Left ventricle myocardium inferior (tissue), 1 donor: ENCODE results near the gene CDKN2B-AS1. TPM values are rescaled to one million over a fixed set of nuclear protein-coding genes. Genes with fewer than 3 reads are reported as not detected.

Source experiments
- DNase-seq: peaks from one replicate; pipeline ENCODE4 v3.0.0-alpha.2; 2020
- H3K27ac ChIP-seq: fragments of 200-600 bp; replicated peaks from 2 replicates; pipeline ENCODE4 v1.8.0; 2021
- H3K27me3 ChIP-seq: fragments of 200-600 bp; 2 replicates; pipeline ENCODE4 v1.8.0; 2021; ENCODE audit warnings: low read depth
- H3K36me3 ChIP-seq: fragments of 200-600 bp; 2 replicates; pipeline ENCODE4 v1.8.0; 2021
- H3K4me1 ChIP-seq: fragments of 200-600 bp; 2 replicates; pipeline ENCODE4 v1.8.0; 2021
- H3K4me3 ChIP-seq: fragments of 200-600 bp; 2 replicates; pipeline ENCODE4 v1.8.0; 2021; ENCODE audit warnings: mild to moderate bottlenecking, moderate library complexity
- H3K9me3 ChIP-seq: fragments of 200-600 bp; replicated peaks from 2 replicates; pipeline ENCODE4 v1.8.0; 2021
- intact Hi-C: fragments of 100-400 bp; cut with micrococcal nuclease; formaldehyde crosslinking; loops from one replicate; pipeline ENCODE4 v1.11.0; 2022
- total RNA-seq: library from RNA; stranded (reverse); fragmentation: NEBNext Ultra II Directional; extraction: Animal tissue kit (Norgen Biotek cat#: 25700); gene quantifications from one replicate; pipeline ENCODE4 v1.2.1, GENCODE V29; 2021
- TF ChIP-seq, protein P1 (sequence below): fragments of 200-600 bp; IDR thresholded peaks from 2 replicates; pipeline ENCODE4 v1.8.0; 2021; ENCODE audit warnings: antibody characterized with exemption, mild to moderate bottlenecking, borderline replicate concordance
- donor health status: DM: no; HTN: yes; CAD: no; lungs with severe emphysema.

CDKN2B-AS1 gene
- total RNA-seq, 1 donor from 2014 or later, result 0.30 TPM

DNA sequence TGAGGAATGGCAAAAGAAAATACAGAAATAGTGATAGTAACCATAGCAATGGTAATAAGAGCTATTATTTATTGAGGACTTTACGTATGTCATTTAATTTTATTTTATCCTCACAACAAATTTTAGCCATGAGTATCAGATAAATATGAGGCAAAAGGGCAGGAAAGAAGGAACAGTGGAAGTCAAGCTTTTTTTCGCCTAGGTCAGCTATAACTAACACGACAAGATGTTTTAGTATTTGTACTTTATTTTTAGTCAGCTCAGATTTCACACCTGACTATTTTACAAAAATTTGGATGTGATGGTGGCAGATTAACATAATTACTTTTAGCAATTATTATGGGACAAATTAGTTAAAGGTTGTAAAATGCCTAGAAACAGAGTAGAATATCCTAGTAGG lies 49.3 kb downstream of the CDKN2B-AS1 start:
- Histone ChIP-seq H3K4me1 (no peaks in the 10 kb centered on the region), H3K9me3 (no peaks in the 10 kb centered on the region), H3K27me3 (no peaks in the 10 kb centered on the region), H3K4me3 (no peak overlapping the region), H3K36me3 (no peaks in the 10 kb centered on the region), H3K27ac (no peak overlapping the region)
- intact Hi-C loops, result no loop called here
- DNase-seq, result no peak
- TF ChIP-seq, protein P1, sequence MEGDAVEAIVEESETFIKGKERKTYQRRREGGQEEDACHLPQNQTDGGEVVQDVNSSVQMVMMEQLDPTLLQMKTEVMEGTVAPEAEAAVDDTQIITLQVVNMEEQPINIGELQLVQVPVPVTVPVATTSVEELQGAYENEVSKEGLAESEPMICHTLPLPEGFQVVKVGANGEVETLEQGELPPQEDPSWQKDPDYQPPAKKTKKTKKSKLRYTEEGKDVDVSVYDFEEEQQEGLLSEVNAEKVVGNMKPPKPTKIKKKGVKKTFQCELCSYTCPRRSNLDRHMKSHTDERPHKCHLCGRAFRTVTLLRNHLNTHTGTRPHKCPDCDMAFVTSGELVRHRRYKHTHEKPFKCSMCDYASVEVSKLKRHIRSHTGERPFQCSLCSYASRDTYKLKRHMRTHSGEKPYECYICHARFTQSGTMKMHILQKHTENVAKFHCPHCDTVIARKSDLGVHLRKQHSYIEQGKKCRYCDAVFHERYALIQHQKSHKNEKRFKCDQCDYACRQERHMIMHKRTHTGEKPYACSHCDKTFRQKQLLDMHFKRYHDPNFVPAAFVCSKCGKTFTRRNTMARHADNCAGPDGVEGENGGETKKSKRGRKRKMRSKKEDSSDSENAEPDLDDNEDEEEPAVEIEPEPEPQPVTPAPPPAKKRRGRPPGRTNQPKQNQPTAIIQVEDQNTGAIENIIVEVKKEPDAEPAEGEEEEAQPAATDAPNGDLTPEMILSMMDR, result no peak

GRCh38 chr9:22044583-22044982 lies 50.0 kb downstream of the CDKN2B-AS1 start:
- H3K36me3 ChIP-seq, result no peaks in the 10 kb centered on the region
- H3K4me3 ChIP-seq, result no peak overlapping the region
- H3K4me1 ChIP-seq, result no peaks in the 10 kb centered on the region
- no peaks in the 10 kb centered on the region for H3K27me3 ChIP-seq
- TF ChIP-seq, protein P1, result no peak
- no peak overlapping the region for H3K27ac ChIP-seq
- intact Hi-C loops, result no loop called here
- no peak for DNase-seq
- H3K9me3 ChIP-seq, result no peaks in the 10 kb centered on the region

- no peaks in the 10 kb centered on the region for H3K9me3 ChIP-seq
- H3K4me3 ChIP-seq, result no peak overlapping the region
- no peaks in the 10 kb centered on the region for H3K36me3 ChIP-seq
- H3K4me1 ChIP-seq, result no peaks in the 10 kb centered on the region
- intact Hi-C loops, result no loop called here
- no peak for DNase-seq
- TF ChIP-seq, protein P1, result no peak
- no peak overlapping the region for H3K27ac ChIP-seq
- no peaks in the 10 kb centered on the region for H3K27me3 ChIP-seq
Measured at GRCh38 chr9:22045423-22045822, 50.8 kb downstream of the CDKN2B-AS1 start.

- intact Hi-C loops, result no loop called here
- Histone ChIP-seq H3K36me3 (no peaks in the 10 kb centered on the region), H3K27me3 (no peaks in the 10 kb centered on the region), H3K4me1 (no peaks in the 10 kb centered on the region), H3K9me3 (no peaks in the 10 kb centered on the region), H3K4me3 (no peak overlapping the region), H3K27ac (no peak overlapping the region)
- TF ChIP-seq, protein P1, result no peak
- DNase-seq, result no peak
Measured at GRCh38 chr9:22046243-22046885, 51.8 kb downstream of the CDKN2B-AS1 start.

- intact Hi-C loops, result no loop called here
- H3K9me3 ChIP-seq, result no peaks in the 10 kb centered on the region
- H3K36me3 ChIP-seq, result no peaks in the 10 kb centered on the region
- TF ChIP-seq, protein P1, result no peak
- no peak overlapping the region for H3K27ac ChIP-seq
- no peaks in the 10 kb centered on the region for H3K27me3 ChIP-seq
- no peak overlapping the region for H3K4me3 ChIP-seq
- no peaks in the 10 kb centered on the region for H3K4me1 ChIP-seq
- DNase-seq, result no peak
Measured at GRCh38 chr9:22047596-22047995, 53.0 kb downstream of the CDKN2B-AS1 start.
